GM12878 (cell line): Measurements from ENCODE around the gene COL4A1. TPM values are rescaled to one million over a fixed set of nuclear protein-coding genes. Genes with fewer than 3 reads are reported as not detected.

Experiments used
- ATAC-seq: fragments of 200-7000 bp; cut with Tn5 transposase; 3 replicates; pipeline ENCODE4 v1.9.1; 2020; ENCODE audit warnings: mild to moderate bottlenecking, moderate library complexity
- BruUV-seq: library from RNA; stranded (reverse); fragments of 400-500 nt; replicated peaks from 2 replicates; lab custom pipeline; 2021; lab: Mats Ljungman, UMichigan
- CTCF ChIA-PET: fragments of 300-600 bp; sonication (Branson Sonifier 250); formaldehyde crosslinking; extraction: SDS; loops from one replicate; lab custom pipeline; 2021; ENCODE audit warnings: inconsistent platforms; lab: Yijun Ruan, JAX
- POLR2A ChIA-PET: fragments of 350-600 bp; formaldehyde crosslinking; extraction: SDS; loops from one replicate; lab custom pipeline; 2021; ENCODE audit warnings: inconsistent platforms; lab: Charles Lee
- RAD21 ChIA-PET: fragments of 300-600 bp; sonication (Branson Sonifier 250); formaldehyde crosslinking; loops from one replicate; lab custom pipeline; 2023; ENCODE audit warnings: antibody characterized with exemption; ENCODE audit not compliant: unreplicated experiment; lab: Charles Lee
- SMC1A ChIA-PET: fragments of 300-600 bp; sonication (Branson Sonifier 250); formaldehyde crosslinking; loops from one replicate; lab custom pipeline; 2023; ENCODE audit not compliant: unreplicated experiment, uncharacterized antibody; lab: Charles Lee
- DNase-seq: peaks from one replicate; pipeline ENCODE4 v3.0.0-alpha.2; 2011; ENCODE audit warnings: low read depth, low spot score
- FAIRE-seq: peaks from 3 replicates; lab custom pipeline; 2011; peaks lifted over from hg19 to GRCh38; lab: Jason Lieb, UNC
- H2AFZ ChIP-seq: 2 replicates; pipeline ENCODE4 v1.6.0; 2011; ENCODE audit warnings: low read depth, low read length, control low read depth; ENCODE audit not compliant: control insufficient read depth
- H3K27ac ChIP-seq: 2 replicates; pipeline ENCODE4 v1.5.1; 2011; ENCODE audit warnings: control low read depth; ENCODE audit not compliant: control insufficient read depth, insufficient read depth
- H3K27me3 ChIP-seq, 2 experiments: replicated peaks in 1 of 2; 2 replicates each; pipeline versions ENCODE4 v1.6.0 to v1.6.1; 2011; ENCODE audit warnings: low read length in 1 of 2; ENCODE audit not compliant: control insufficient read depth in 2 of 2, insufficient read depth in 2 of 2
- H3K36me3 ChIP-seq, 2 experiments: 2 replicates each; pipeline ENCODE4 v1.5.1; 2011; ENCODE audit warnings: low read length in 1 of 2; ENCODE audit not compliant: control insufficient read depth in 2 of 2, insufficient read depth in 2 of 2
- H3K4me1 ChIP-seq: 2 replicates; pipeline ENCODE4 v1.6.1; 2011; ENCODE audit warnings: mild to moderate bottlenecking, low read length, moderate library complexity, mixed read lengths; ENCODE audit not compliant: control insufficient read depth, insufficient read depth
- H3K4me2 ChIP-seq: 2 replicates; pipeline ENCODE4 v1.6.0; 2011; ENCODE audit warnings: control low read depth; ENCODE audit not compliant: control insufficient read depth, insufficient read depth
- H3K4me3 ChIP-seq: fragments of 200-600 bp; sonication (generic); 2 replicates; pipeline ENCODE4 v1.5.1; 2016
- H3K79me2 ChIP-seq: 2 replicates; pipeline ENCODE4 v1.6.0; 2011; ENCODE audit warnings: low read length; ENCODE audit not compliant: control insufficient read depth, insufficient read depth
- H3K9ac ChIP-seq: 2 replicates; pipeline ENCODE4 v1.8.0; 2011; ENCODE audit warnings: low read length, control low read depth, mixed read lengths; ENCODE audit not compliant: control insufficient read depth, insufficient read depth
- H3K9me3 ChIP-seq: replicated peaks from 3 replicates; pipeline ENCODE4 v1.5.1; 2011; ENCODE audit warnings: mild to moderate bottlenecking, low read length; ENCODE audit not compliant: control insufficient read depth, insufficient read depth
- H4K20me1 ChIP-seq: 2 replicates; pipeline ENCODE4 v1.6.0; 2011; ENCODE audit not compliant: control insufficient read depth, insufficient read depth
- CEBPZ ChIP-seq: fragments of 150-350 bp; IDR thresholded peaks from 2 replicates; pipeline ENCODE4 v1.6.1; 2016; ENCODE audit warnings: low read depth, low read length
- E2F4 ChIP-seq: IDR thresholded peaks from 2 replicates; pipeline ENCODE4 v1.6.1; 2012; ENCODE audit warnings: low read depth, low read length, improper control_type of control experiment
- EZH2 ChIP-seq: IDR thresholded peaks from 2 replicates; pipeline ENCODE4 v1.6.1; 2012; ENCODE audit warnings: low read depth, mild to moderate bottlenecking, control low read depth, inconsistent platforms, low read length, borderline replicate concordance; ENCODE audit not compliant: control insufficient read depth
- HDGF ChIP-seq: fragments of 450-650 bp; IDR thresholded peaks from 2 replicates; pipeline ENCODE4 v1.6.1; 2016; ENCODE audit warnings: antibody characterized with exemption
- IKZF1 ChIP-seq: fragments of 450-650 bp; conservative IDR thresholded peaks from 2 replicates; pipeline ENCODE4 v1.6.1; 2017; ENCODE audit warnings: antibody characterized with exemption, mild to moderate bottlenecking
- IKZF2 ChIP-seq, 2 experiments: fragments of 450-650 bp; IDR thresholded peaks; 2 replicates each; pipeline ENCODE4 v1.6.1; 2017; ENCODE audit warnings: mild to moderate bottlenecking in 2 of 2, moderate library complexity in 2 of 2
- MYC ChIP-seq: IDR thresholded peaks from 2 replicates; pipeline ENCODE4 v1.6.1; 2011; ENCODE audit warnings: mild to moderate bottlenecking, low read length, moderate library complexity, inconsistent platforms; ENCODE audit not compliant: insufficient read depth, insufficient replicate concordance, insufficient read length, severe bottlenecking
- NBN ChIP-seq: fragments of 450-650 bp; IDR thresholded peaks from 2 replicates; pipeline ENCODE4 v1.6.1; 2016
- PKNOX1 ChIP-seq: fragments of 450-650 bp; IDR thresholded peaks from 2 replicates; pipeline ENCODE4 v1.6.1; 2016; ENCODE audit warnings: mild to moderate bottlenecking
- RAD21 ChIP-seq: IDR thresholded peaks from 2 replicates; pipeline ENCODE4 v1.6.1; 2011; ENCODE audit warnings: mild to moderate bottlenecking, low read depth, low read length, moderate library complexity; ENCODE audit not compliant: insufficient read depth
- SMC3 ChIP-seq: IDR thresholded peaks from 2 replicates; pipeline ENCODE4 v1.6.1; 2011; ENCODE audit warnings: low read length, improper control_type of control experiment, borderline replicate concordance
- SUPT20H ChIP-seq: IDR thresholded peaks from 2 replicates; pipeline ENCODE4 v1.6.1; 2011; ENCODE audit warnings: low read depth, mild to moderate bottlenecking, low read length, moderate library complexity, borderline replicate concordance; ENCODE audit not compliant: control insufficient read depth
- USF1 ChIP-seq: IDR thresholded peaks from 2 replicates; pipeline ENCODE4 v1.6.1; 2011; ENCODE audit warnings: borderline replicate concordance, low read depth, mild to moderate bottlenecking, moderate library complexity, mixed read lengths, low read length; ENCODE audit not compliant: insufficient read depth; ENCODE audit errors: extremely low read length
- ZSCAN29 ChIP-seq: fragments of 450-650 bp; IDR thresholded peaks from 2 replicates; pipeline ENCODE4 v1.6.1; 2017; ENCODE audit warnings: mild to moderate bottlenecking, moderate library complexity
- ZZZ3 ChIP-seq: IDR thresholded peaks from 2 replicates; pipeline ENCODE4 v1.6.1; 2011; ENCODE audit warnings: low read depth; ENCODE audit not compliant: control insufficient read depth, insufficient read length
- WGBS: methylation state at CpG from one replicate; pipeline ENCODE4 v1.1.6; 2016; ENCODE audit warnings: low lambda C conversion rate; ENCODE audit not compliant: insufficient replicate concordance, insufficient coverage; ENCODE audit errors: missing lambda C conversion rate; 5-methylcytosine and 5-hydroxymethylcytosine counted together
- in situ Hi-C: fragments of 300-500 bp; cut with MboI; formaldehyde crosslinking; loops from 9 replicates; pipeline ENCODE4 v1.14.3; 2018; ENCODE audit warnings: mixed read lengths
- intact Hi-C: fragments of 100-400 bp; cut with micrococcal nuclease; formaldehyde crosslinking; loops from one replicate; pipeline ENCODE4 v1.14.2; 2022; ENCODE audit not compliant: unreplicated experiment
- polyA plus RNA-seq, 11 experiments: library from polyadenylated mRNA; depleted of rRNA in 4 of 11; unstranded in 6 of 11; stranded (reverse) in 5 of 11; fragments of >200 nt; fragmentation: Nextera tagmentation in 4 of 11; fragmentation: Illumina TruSeq in 1 of 11; extraction: Ambion mirVana in 4 of 11; extraction: Trizol in 1 of 11; gene quantifications; 1 replicate in 1 of 11; 2 replicates in 10 of 11; pipeline versions ENCODE4 v1.2.1 to v1.2.3, GENCODE V29; 2011 to 2016; ENCODE audit warnings: inconsistent platforms in 2 of 11, missing spikeins in 2 of 11, low read depth in 1 of 11
- total RNA-seq, 4 experiments: library from RNA; depleted of rRNA in 3 of 4; stranded (reverse); fragments of >200 nt in 3 of 4; fragmentation: Illumina TruSeq in 1 of 4; extraction: Trizol in 1 of 4; gene quantifications; 2 replicates each; pipeline versions ENCODE4 v1.2.1 to v1.2.3, GENCODE V29; 2013 to 2021

The COL4A1 gene
- total and polyA plus RNA-seq, 10 of the 15 experiments (the other 5 are each of a cell fraction or from before 2014, with no cell fraction given), result 0.07 to 0.31 (median 0.13) TPM; not detected in 6

GRCh38 chr13:110108348-110109139, 198.4 kb downstream of the COL4A1 start:
- Histone ChIP-seq H3K36me3 (no peaks in the 10 kb centered on the region), H3K9me3 (no peaks in the 10 kb centered on the region), H2AFZ (no peak overlapping the region), H3K9ac (no peak overlapping the region), H3K4me2 (no peak overlapping the region), H4K20me1 (no peaks in the 10 kb centered on the region), H3K27ac (no peak overlapping the region), H3K4me3 (no peak overlapping the region), H3K27me3 (no peaks in the 10 kb centered on the region), H3K4me1 (no peaks in the 10 kb centered on the region; the same call in 1 of the 2 replicates), H3K79me2 (no peaks in the 10 kb centered on the region)
- ChIA-PET CTCF (interaction anchor here (0.6 to 2.3 kb wide), 4 partner anchors 176 to 1193 kb away, joined by 3 to 9 read pairs (median 4); no protein-coding TSS in a partner anchor), SMC1A (interaction anchor here (0.8 to 1.6 kb wide), 2 partner anchors 28 to 999 kb away, joined by 3 to 4 read pairs; no protein-coding TSS in a partner anchor), POLR2A (no interaction called here), RAD21 (no interaction called here)
- in situ Hi-C loops (no loop called here), intact Hi-C loops (loop anchor here (2.0 kb wide), 1 partner anchor 1148 kb away; no protein-coding TSS in a partner anchor)
- DNase-seq (no peak), FAIRE-seq (no peak), ATAC-seq (peak; percentile 84)
- no TSS peak for BruUV-seq
- WGBS, result 31% methylated on average over 6 of the region's 6 CpGs
- TF ChIP-seq USF1 (no peak), E2F4 (no peak), IKZF2 (IDR thresholded peaks at IDR 0.05) (0 out of 4 replicates have a peak, but pooled peaks of 1 of the 2 experiments have one; percentile 12), SUPT20H (no peak), RAD21 (peak; percentile 68), ZZZ3 (no peak), ZSCAN29 (no peak), PKNOX1 (no peak), MYC (no peak), CEBPZ (no peak), IKZF1 (peak; percentile 35; the same call in 1 of the 2 replicates), HDGF (peak; percentile 72; the same call in 1 of the 2 replicates), NBN (peak; percentile 42; the same call in 1 of the 2 replicates), EZH2 (no peak), SMC3 (peak; percentile 56; the same call in 1 of the 2 replicates)
